BE2C (cell line): ENCODE measurements around the gene MRPL54.

Experiments
- DNase-seq: peaks from one replicate; pipeline ENCODE4 v3.0.0-alpha.2; 2020
- H3K27me3 ChIP-seq: fragments of 250-450 bp; sonication (Bioruptor Pico); 2 replicates; pipeline ENCODE4 v1.5.1; 2020; ENCODE audit warnings: mild to moderate bottlenecking
- H3K36me3 ChIP-seq: fragments of 250-450 bp; sonication (Bioruptor Pico); 2 replicates; pipeline ENCODE4 v1.5.1; 2020; ENCODE audit warnings: mild to moderate bottlenecking
- H3K4me1 ChIP-seq: fragments of 250-450 bp; sonication (Bioruptor Pico); 2 replicates; pipeline ENCODE4 v1.5.1; 2020
- H3K4me3 ChIP-seq: 2 replicates; pipeline ENCODE4 v1.5.1; 2011; ENCODE audit warnings: low read depth, low read length
- H3K9me3 ChIP-seq: fragments of 250-450 bp; sonication (Bioruptor Pico); 2 replicates; pipeline ENCODE4 v1.5.1; 2020
- CTCF ChIP-seq: IDR thresholded peaks from 2 replicates; pipeline ENCODE4 v1.5.1; 2012; ENCODE audit warnings: mild to moderate bottlenecking, low read depth, low read length

The MRPL54 gene

GRCh38 chr19:3771000-3771905 is 8.8 kb downstream of the MRPL54 start:
- Histone ChIP-seq H3K9me3 (no peaks in the 10 kb centered on the region), H3K4me1 (no peaks in the 10 kb centered on the region), H3K36me3 (peaks cover 20% of the 10 kb centered on the region), H3K27me3 (no peaks in the 10 kb centered on the region), H3K4me3 (no peak overlapping the region)
- no peak for DNase-seq
- no peak for TF ChIP-seq CTCF

GRCh38 chr19:3771906-3772455 is 9.5 kb downstream of the MRPL54 start, which contains the start of gene RAX2:
TSS of gene RAX2 (minus strand) at chr19:3772228. CDS start at chr19:3771742, 486 bp downstream.
- DNase-seq, result no peak
- TF ChIP-seq CTCF, result no peak
- Histone ChIP-seq H3K36me3 (peaks cover 13% of the 10 kb centered on the region), H3K4me1 (no peaks in the 10 kb centered on the region), H3K9me3 (no peaks in the 10 kb centered on the region), H3K27me3 (no peaks in the 10 kb centered on the region), H3K4me3 (no peak within 1 kb of the TSS)

GRCh38 chr19:3773814-3774515 is 11.5 kb downstream of the MRPL54 start:
- TF ChIP-seq CTCF, result no peak
- DNase-seq, result no peak
- no peak overlapping the region for H3K4me3 ChIP-seq
- no peaks in the 10 kb centered on the region for H3K9me3 ChIP-seq
- H3K36me3 ChIP-seq, result no peaks in the 10 kb centered on the region; the same call in 1 of the 2 replicates
- H3K27me3 ChIP-seq, result 0 out of 2 replicates have a peak, but pooled peaks cover 6% of the 10 kb centered on the region
- no peaks in the 10 kb centered on the region for H3K4me1 ChIP-seq

GRCh38 chr19:3774621-3775373 is 12.3 kb downstream of the MRPL54 start:
- no peaks in the 10 kb centered on the region for H3K4me1 ChIP-seq
- no peaks in the 10 kb centered on the region for H3K9me3 ChIP-seq
- 0 out of 2 replicates have a peak, but pooled peaks cover 6% of the 10 kb centered on the region for H3K27me3 ChIP-seq
- no peak for DNase-seq
- H3K4me3 ChIP-seq, result no peak overlapping the region
- no peaks in the 10 kb centered on the region; the same call in 1 of the 2 replicates for H3K36me3 ChIP-seq
- TF ChIP-seq CTCF, result no peak

GRCh38 chr19:3775374-3775711 is 12.9 kb downstream of the MRPL54 start:
- no peak overlapping the region for H3K4me3 ChIP-seq
- no peaks in the 10 kb centered on the region for H3K4me1 ChIP-seq
- H3K27me3 ChIP-seq, result 0 out of 2 replicates have a peak, but pooled peaks cover 6% of the 10 kb centered on the region
- DNase-seq, result no peak
- no peaks in the 10 kb centered on the region for H3K36me3 ChIP-seq
- no peaks in the 10 kb centered on the region for H3K9me3 ChIP-seq
- no peak for TF ChIP-seq CTCF
